Measurements from ENCODE around the gene HIF1AN.

Gene HIF1AN

GRCh38 chr10:100508266-100508665 lies 27.5 kb upstream of the HIF1AN start:
- no peak for TF ChIP-seq TARDBP (IDR thresholded peaks at IDR 0.05)
- TF ChIP-seq NFRKB (IDR thresholded peaks at IDR 0.05), result no peak
- TF ChIP-seq BHLHE40 (IDR thresholded peaks at IDR 0.05; ENCODE audit: borderline replicate concordance), result no peak
- TF ChIP-seq, protein P1, sequence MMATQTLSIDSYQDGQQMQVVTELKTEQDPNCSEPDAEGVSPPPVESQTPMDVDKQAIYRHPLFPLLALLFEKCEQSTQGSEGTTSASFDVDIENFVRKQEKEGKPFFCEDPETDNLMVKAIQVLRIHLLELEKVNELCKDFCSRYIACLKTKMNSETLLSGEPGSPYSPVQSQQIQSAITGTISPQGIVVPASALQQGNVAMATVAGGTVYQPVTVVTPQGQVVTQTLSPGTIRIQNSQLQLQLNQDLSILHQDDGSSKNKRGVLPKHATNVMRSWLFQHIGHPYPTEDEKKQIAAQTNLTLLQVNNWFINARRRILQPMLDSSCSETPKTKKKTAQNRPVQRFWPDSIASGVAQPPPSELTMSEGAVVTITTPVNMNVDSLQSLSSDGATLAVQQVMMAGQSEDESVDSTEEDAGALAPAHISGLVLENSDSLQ (IDR thresholded peaks at IDR 0.05), result no peak
- TF ChIP-seq FOXK2 (IDR thresholded peaks at IDR 0.05), result no peak
- TF ChIP-seq L3MBTL2 (conservative IDR thresholded peaks at IDR 0.05), result no peak
- TF ChIP-seq HDGF (IDR thresholded peaks at IDR 0.05; ENCODE audit: borderline replicate concordance), result no peak
- TF ChIP-seq CTBP1 (IDR thresholded peaks at IDR 0.05; ENCODE audit: borderline replicate concordance), result no peak
- TF ChIP-seq FOXA1 (IDR thresholded peaks at IDR 0.05), result no peak
- TF ChIP-seq ZNF384 (IDR thresholded peaks at IDR 0.05), result no peak
- no peak for TF ChIP-seq ELF4 (IDR thresholded peaks at IDR 0.05)
- ChIA-PET POLR2A (interaction anchor here (1.0 to 1.5 kb wide), 2 partner anchors 135 to 161 kb away, joined by 3 to 4 read pairs; partner anchors contain the start of gene SCD), CTCF (interaction anchor here (0.5 to 1.8 kb wide), 5 partner anchors 10 to 195 kb away, joined by 3 to 10 read pairs (median 4); partner anchors contain the start of gene SCD)
- no peak for DNase-seq (ENCODE audit: extremely low spot score)

DNA sequence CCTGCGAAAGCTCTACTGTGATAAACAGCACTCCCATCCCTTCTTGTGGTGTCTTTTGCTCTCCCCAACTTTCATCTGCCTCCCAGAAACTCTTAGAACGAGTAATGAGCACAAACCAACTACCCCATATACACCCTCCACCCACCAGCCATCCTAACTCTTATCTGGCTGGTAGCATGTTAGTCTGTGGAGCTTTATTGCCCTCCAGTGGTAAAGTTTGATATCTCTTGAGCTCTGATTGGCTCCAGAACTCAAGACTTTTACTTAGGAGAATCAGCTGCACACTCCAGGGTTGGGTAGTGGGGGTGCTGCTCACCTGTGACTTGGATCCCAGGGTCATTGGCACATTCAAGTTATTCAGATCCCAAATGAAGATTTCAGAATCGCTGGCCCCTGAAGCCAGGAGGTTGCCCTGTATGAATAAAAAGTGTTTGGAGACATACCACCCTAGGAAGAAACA lies 27.0 kb upstream of the HIF1AN start:
- peak; percentile 74 for DNase-seq (ENCODE audit: extremely low spot score)
- ChIA-PET POLR2A (interaction anchor here (1.0 to 1.5 kb wide), 2 partner anchors 135 to 162 kb away, joined by 3 to 4 read pairs; partner anchors contain the start of gene SCD), CTCF (interaction anchor here (0.5 to 1.8 kb wide), 5 partner anchors 10 to 196 kb away, joined by 3 to 10 read pairs (median 4); partner anchors contain the start of gene SCD)
- TF ChIP-seq NFRKB (IDR thresholded peaks at IDR 0.05) (no peak), TARDBP (IDR thresholded peaks at IDR 0.05) (no peak), L3MBTL2 (conservative IDR thresholded peaks at IDR 0.05) (no peak), BHLHE40 (IDR thresholded peaks at IDR 0.05; ENCODE audit: borderline replicate concordance) (no peak), ELF4 (IDR thresholded peaks at IDR 0.05) (no peak), LEF1 (IDR thresholded peaks at IDR 0.05; ENCODE audit: borderline replicate concordance) (no peak), ARNT (IDR thresholded peaks at IDR 0.05) (no peak), FOXA1 (IDR thresholded peaks at IDR 0.05) (no peak), FOXK2 (IDR thresholded peaks at IDR 0.05) (no peak)
- TF ChIP-seq, protein P1 (IDR thresholded peaks at IDR 0.05), result no peak

DNA sequence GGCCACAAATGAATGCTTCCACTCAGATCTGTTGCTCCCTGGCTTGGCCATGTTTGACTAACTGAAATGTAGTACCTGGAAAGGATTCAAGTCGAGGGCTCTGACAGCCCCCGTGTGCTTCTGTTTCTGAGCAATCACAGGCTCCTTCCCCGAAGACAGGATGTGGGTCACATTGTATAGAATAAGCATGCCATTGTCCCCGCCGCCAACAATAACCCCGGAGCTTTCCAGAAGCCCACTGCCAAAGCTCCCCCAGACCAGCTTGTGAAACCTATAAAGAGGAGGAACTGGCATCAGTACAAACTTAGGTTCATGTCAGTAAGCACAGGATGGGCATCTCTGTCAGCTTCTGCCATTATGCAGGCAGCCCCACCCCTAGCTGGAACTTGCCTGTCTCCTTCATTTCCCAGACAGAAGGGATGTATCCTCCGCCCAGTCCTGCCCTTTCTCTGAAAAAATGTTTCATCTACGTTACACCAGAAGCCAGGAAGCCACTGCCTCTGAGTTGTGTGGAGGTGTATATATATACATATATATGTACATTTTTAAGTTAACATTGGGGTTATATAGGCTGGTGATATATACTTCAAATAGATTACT lies 26.4 kb upstream of the HIF1AN start:
- CTCF ChIA-PET, result interaction anchor here (0.7 to 1.8 kb wide), 4 partner anchors 9 to 163 kb away, joined by 4 to 10 read pairs (median 6); partner anchors contain the start of gene SCD
- DNase-seq (ENCODE audit: extremely low spot score), result no peak
- TF ChIP-seq ELF4 (IDR thresholded peaks at IDR 0.05), result no peak
- no peak for TF ChIP-seq SP1 (IDR thresholded peaks at IDR 0.05)
- TF ChIP-seq, protein P1 (IDR thresholded peaks at IDR 0.05), result no peak
- POLR2A ChIA-PET, result interaction anchor here (1.0 to 1.5 kb wide), 2 partner anchors 136 to 162 kb away, joined by 3 to 4 read pairs; partner anchors contain the start of gene SCD

DNA sequence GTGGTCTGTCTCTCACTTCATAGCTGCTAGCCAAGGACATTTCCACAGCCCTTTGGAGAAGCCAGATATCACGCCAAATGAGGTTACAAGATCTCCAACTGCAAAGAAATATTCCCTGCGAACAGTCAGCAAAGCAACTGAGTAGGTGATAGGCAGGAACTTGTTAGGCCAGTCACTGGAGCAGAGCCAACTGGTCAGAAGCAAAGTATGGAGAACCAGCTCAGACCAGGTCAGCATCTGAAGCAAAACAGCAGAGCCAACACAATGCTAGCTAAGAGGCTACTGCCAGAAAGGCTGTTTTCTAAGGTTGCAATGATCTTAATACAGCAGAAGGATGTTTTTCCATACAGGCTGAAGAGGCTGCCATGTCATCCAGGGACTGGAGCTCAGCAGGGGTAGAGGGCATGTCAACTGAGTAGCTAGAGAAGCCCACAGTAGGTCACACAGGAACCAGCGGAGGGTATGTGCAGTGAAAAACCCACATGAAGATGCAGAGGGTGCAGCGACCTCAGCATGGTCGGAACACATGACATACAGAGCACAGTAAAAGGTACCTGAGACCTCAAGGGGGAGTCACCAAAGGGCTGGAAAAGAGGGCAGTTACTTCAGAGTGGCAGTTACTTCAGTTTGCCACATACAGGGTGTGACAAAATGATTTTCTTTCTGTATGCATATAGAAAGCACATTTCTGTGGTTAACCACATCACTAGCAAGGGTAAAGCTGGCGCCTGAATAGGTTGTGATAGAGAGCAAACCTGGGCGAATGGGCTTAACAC lies 25.0 kb upstream of the HIF1AN start:
- POLR2A ChIA-PET, result no interaction called here
- CTCF ChIA-PET, result interaction anchor here (1.2 to 1.3 kb wide), 2 partner anchors 8 to 28 kb away, joined by 5 read pairs; no protein-coding TSS in a partner anchor
- no peak for DNase-seq (ENCODE audit: extremely low spot score)
- TF ChIP-seq TARDBP (IDR thresholded peaks at IDR 0.05) (no peak), LEF1 (IDR thresholded peaks at IDR 0.05; ENCODE audit: borderline replicate concordance) (no peak)

- no peak for DNase-seq (ENCODE audit: extremely low spot score)
- POLR2A ChIA-PET, result interaction anchor here (1.3 kb wide), 1 partner anchor 11 kb away, joined by 3 read pairs; no protein-coding TSS in a partner anchor
- TF ChIP-seq CTBP1 (IDR thresholded peaks at IDR 0.05; ENCODE audit: borderline replicate concordance) (no peak), ARNT (IDR thresholded peaks at IDR 0.05) (no peak), SUZ12 (IDR thresholded peaks at IDR 0.05) (no peak), FOXA1 (IDR thresholded peaks at IDR 0.05) (no peak), ELF4 (IDR thresholded peaks at IDR 0.05) (no peak), L3MBTL2 (conservative IDR thresholded peaks at IDR 0.05) (no peak), NFRKB (IDR thresholded peaks at IDR 0.05) (no peak), BHLHE40 (IDR thresholded peaks at IDR 0.05; ENCODE audit: borderline replicate concordance) (no peak), ZNF384 (IDR thresholded peaks at IDR 0.05) (no peak), TARDBP (IDR thresholded peaks at IDR 0.05) (no peak), FOXK2 (IDR thresholded peaks at IDR 0.05) (no peak), LEF1 (IDR thresholded peaks at IDR 0.05; ENCODE audit: borderline replicate concordance) (no peak), SP1 (IDR thresholded peaks at IDR 0.05) (no peak), HDGF (IDR thresholded peaks at IDR 0.05; ENCODE audit: borderline replicate concordance) (no peak), FOXM1 (IDR thresholded peaks at IDR 0.05; ENCODE audit: borderline replicate concordance) (no peak)
- TF ChIP-seq, protein P1 (IDR thresholded peaks at IDR 0.05), result no peak
- CTCF ChIA-PET, result no interaction called here
Measured at GRCh38 chr10:100515612-100516011, 20.1 kb upstream of the HIF1AN start.

Data from HEK293T (cell line).